CD14-positive monocyte (primary cell): ENCODE measurements around the gene SPHK1. TPM values are rescaled to one million over a fixed set of nuclear protein-coding genes. Genes with fewer than 3 reads are reported as not detected.

Experiments
- DNase-seq, 3 donors: peaks; one replicate each; pipeline ENCODE4 v3.0.0-alpha.2; 2011 to 2022
- H2AFZ ChIP-seq: 2 replicates; pipeline ENCODE4 v1.6.0; 2012; ENCODE audit warnings: mild to moderate bottlenecking, low read depth, low read length, inconsistent platforms; ENCODE audit not compliant: insufficient read depth, poor library complexity, severe bottlenecking
- H3K27ac ChIP-seq, 2 donors: 1 replicate in 1 of 2; 2 replicates in 1 of 2; pipeline ENCODE4 v1.5.1; 2012 to 2013; ENCODE audit warnings: low read length in 2 of 2, control low read depth in 1 of 2, inconsistent platforms in 1 of 2, low read depth in 1 of 2, mild to moderate bottlenecking in 1 of 2
- H3K27me3 ChIP-seq, 2 donors: one replicate each; pipeline versions ENCODE4 v1.6.0 to v1.6.1; 2011 to 2013; ENCODE audit warnings: low read length in 2 of 2; ENCODE audit not compliant: control insufficient read depth in 2 of 2, insufficient read depth in 2 of 2
- H3K36me3 ChIP-seq, 2 donors: replicated peaks in 1 of 2; 1 replicate in 1 of 2; 2 replicates in 1 of 2; pipeline versions ENCODE4 v1.5.1 to v1.6.1; 2012 to 2013; ENCODE audit warnings: low read length in 2 of 2, control low read depth in 1 of 2, inconsistent platforms in 1 of 2, mild to moderate bottlenecking in 1 of 2; ENCODE audit not compliant: insufficient read depth in 2 of 2, control insufficient read depth in 1 of 2
- H3K4me1 ChIP-seq, 2 donors: 1 replicate in 1 of 2; 2 replicates in 1 of 2; pipeline versions ENCODE4 v1.5.1 to v1.6.1; 2012 to 2013; ENCODE audit warnings: low read length in 2 of 2, control low read depth in 1 of 2, inconsistent platforms in 1 of 2, mild to moderate bottlenecking in 1 of 2, moderate library complexity in 1 of 2; ENCODE audit not compliant: insufficient read depth in 2 of 2, control insufficient read depth in 1 of 2
- H3K4me2 ChIP-seq: replicated peaks from 2 replicates; pipeline ENCODE3; 2012; ENCODE audit warnings: low read length, moderate library complexity, mild to moderate bottlenecking; ENCODE audit not compliant: poor library complexity, severe bottlenecking; ENCODE audit errors: extremely low read depth
- H3K4me3 ChIP-seq, 3 experiments: fragments of 200-600 bp in 1 of 3; sonication (generic) in 1 of 3; replicated peaks in 1 of 3; 1 replicate in 2 of 3; 2 replicates in 1 of 3; pipeline ENCODE4 v1.5.1; 2011 to 2013; ENCODE audit warnings: low read length in 3 of 3, mild to moderate bottlenecking in 3 of 3, control low read depth in 2 of 3, low read depth in 2 of 3, inconsistent platforms in 1 of 3, moderate library complexity in 1 of 3
- H3K79me2 ChIP-seq: 2 replicates; pipeline ENCODE4 v1.6.0; 2012; ENCODE audit warnings: mild to moderate bottlenecking, control low read depth, inconsistent platforms, low read length, moderate library complexity; ENCODE audit not compliant: insufficient read depth
- H3K9ac ChIP-seq: 2 replicates; pipeline ENCODE4 v1.6.0; 2017; ENCODE audit warnings: low read length, mild to moderate bottlenecking; ENCODE audit not compliant: insufficient read depth, poor library complexity, severe bottlenecking
- H3K9me3 ChIP-seq, 2 donors: replicated peaks in 1 of 2; 1 replicate in 1 of 2; 2 replicates in 1 of 2; pipeline versions ENCODE4 v1.5.1 to v1.6.1; 2012 to 2013; ENCODE audit warnings: low read length in 2 of 2, control low read depth in 1 of 2; ENCODE audit not compliant: control insufficient read depth in 1 of 2, insufficient read depth in 1 of 2
- H4K20me1 ChIP-seq: 2 replicates; pipeline ENCODE4 v1.6.0; 2012; ENCODE audit warnings: mild to moderate bottlenecking, low read length, control low read depth, moderate library complexity; ENCODE audit not compliant: insufficient read depth
- H3K27ac Mint-ChIP-seq, 7 donors: one replicate each; pipeline ENCODE4 v1.8.0; 2020; ENCODE audit warnings: mild to moderate bottlenecking in 7 of 7, mixed read lengths in 7 of 7, moderate library complexity in 6 of 7, inconsistent platforms in 2 of 7
- H3K27me3 Mint-ChIP-seq, 3 donors: one replicate each; pipeline ENCODE4 v1.8.0; 2021 to 2022; ENCODE audit warnings: low read depth in 3 of 3, mild to moderate bottlenecking in 3 of 3, mixed read lengths in 3 of 3, moderate library complexity in 3 of 3, inconsistent platforms in 1 of 3
- H3K36me3 Mint-ChIP-seq, 2 donors: one replicate each; pipeline ENCODE4 v1.8.0; 2020; ENCODE audit warnings: mixed read lengths in 2 of 2, inconsistent platforms in 1 of 2, mild to moderate bottlenecking in 1 of 2
- H3K4me1 Mint-ChIP-seq: one replicate; pipeline ENCODE4 v1.8.0; 2020; ENCODE audit warnings: mild to moderate bottlenecking, mixed read lengths
- H3K4me3 Mint-ChIP-seq, 2 donors: one replicate each; pipeline ENCODE4 v1.8.0; 2020; ENCODE audit warnings: mild to moderate bottlenecking in 2 of 2, mixed read lengths in 2 of 2, moderate library complexity in 1 of 2
- H3K9me3 Mint-ChIP-seq, 7 donors: one replicate each; pipeline ENCODE4 v1.8.0; 2020 to 2022; ENCODE audit warnings: mixed read lengths in 7 of 7, mild to moderate bottlenecking in 6 of 7, moderate library complexity in 6 of 7, inconsistent platforms in 2 of 7
- CTCF ChIP-seq: fragments of 200-600 bp; IDR thresholded peaks from one replicate; pipeline ENCODE4 v1.8.0; 2022; ENCODE audit warnings: antibody characterized with exemption, mild to moderate bottlenecking
- WGBS: methylation state at CpG from one replicate; pipeline ENCODE4 v1.1.5; 2013; ENCODE audit warnings: missing lambda C conversion rate; ENCODE audit not compliant: insufficient coverage; 5-methylcytosine and 5-hydroxymethylcytosine counted together
- intact Hi-C, 2 donors: fragments of 100-400 bp; cut with micrococcal nuclease; formaldehyde crosslinking; loops; one replicate each; pipeline versions ENCODE4 v1.15.0 to v1.15.1; 2023
- polyA plus RNA-seq, 3 donors: library from polyadenylated mRNA; depleted of rRNA in 1 of 3; unstranded in 2 of 3; stranded (reverse) in 1 of 3; fragments of 300-500 nt in 2 of 3; fragments of >200 nt in 1 of 3; fragmentation: Illumina TruSeq in 2 of 3; gene quantifications; 1 replicate in 2 of 3; 2 replicates in 1 of 3; pipeline ENCODE4 v1.2.3, GENCODE V29; 2012 to 2021

The SPHK1 gene
- polyA plus RNA-seq, 3 donors = 12.9 to 33.9 (median 19.1) TPM

- no peak overlapping the region for H3K4me3 Mint-ChIP-seq
- no peaks in the 10 kb centered on the region for H3K9me3 ChIP-seq
- no peaks in the 10 kb centered on the region for H3K9me3 Mint-ChIP-seq
- H3K27me3 ChIP-seq = no peaks in the 10 kb centered on the region
- DNase-seq = no peak
- 80% methylated on average over 1 of the region's 6 CpGs for WGBS
- H3K9ac ChIP-seq = no peak overlapping the region
- no peak overlapping the region for H3K27ac ChIP-seq
- no peaks in the 10 kb centered on the region for H3K4me1 ChIP-seq
- peaks cover 32 to 43% of the 10 kb centered on the region in 2 donors for H3K36me3 Mint-ChIP-seq
- no peak overlapping the region for H3K27ac Mint-ChIP-seq
- H2AFZ ChIP-seq = no peak overlapping the region
- H3K4me2 ChIP-seq = no peak overlapping the region
- TF ChIP-seq CTCF = no peak
- peaks cover 5% of the 10 kb centered on the region for H4K20me1 ChIP-seq
- peaks cover 0 to 3% (median 2%) of the 10 kb centered on the region in 3 donors for H3K27me3 Mint-ChIP-seq
- no peaks in the 10 kb centered on the region for H3K79me2 ChIP-seq
- H3K4me1 Mint-ChIP-seq = peaks cover 3% of the 10 kb centered on the region
- H3K36me3 ChIP-seq = peaks cover 0 to 21% of the 10 kb centered on the region in 2 donors
- no peak overlapping the region for H3K4me3 ChIP-seq
- intact Hi-C loops = no loop called here
Measured at GRCh38 chr17:76337413-76337777, 47.0 kb upstream of the SPHK1 start.

GRCh38 chr17:76341301-76341700 lies 43.1 kb upstream of the SPHK1 start:
- no peak for TF ChIP-seq CTCF
- no CpG with 5 or more reads among the region's 6 CpGs for WGBS
- no peak overlapping the region for H3K27ac Mint-ChIP-seq
- no peaks in the 10 kb centered on the region for H3K9me3 ChIP-seq
- no peak overlapping the region for H2AFZ ChIP-seq
- no peak overlapping the region for H3K4me2 ChIP-seq
- no peak overlapping the region for H3K27ac ChIP-seq
- H3K4me1 Mint-ChIP-seq = peaks cover 4% of the 10 kb centered on the region
- peaks cover 44 to 70% of the 10 kb centered on the region in 2 donors for H3K36me3 Mint-ChIP-seq
- DNase-seq = no peak
- no peaks in the 10 kb centered on the region for H3K79me2 ChIP-seq
- H4K20me1 ChIP-seq = peaks cover 5% of the 10 kb centered on the region
- H3K4me1 ChIP-seq = no peaks in the 10 kb centered on the region
- intact Hi-C loops = no loop called here
- H3K27me3 ChIP-seq = no peaks in the 10 kb centered on the region
- H3K9ac ChIP-seq = no peak overlapping the region
- peaks cover 0 to 5% (median 2%) of the 10 kb centered on the region in 3 donors for H3K27me3 Mint-ChIP-seq
- H3K4me3 Mint-ChIP-seq = no peak overlapping the region
- no peak overlapping the region for H3K4me3 ChIP-seq
- peaks cover 0 to 2% (median 0%) of the 10 kb centered on the region in 7 donors for H3K9me3 Mint-ChIP-seq
- H3K36me3 ChIP-seq = peaks cover 11 to 52% of the 10 kb centered on the region in 2 donors
